GM19438 (cell line): ENCODE results near the gene AJM1.
A peak's percentile ranks its signal among the peaks of the same experiment; 100 is the strongest.

Source experiments
- ATAC-seq: cut with Tn5 transposase; IDR thresholded peaks from one replicate; pipeline ENCODE4 v1.9.1; 2021; ENCODE audit warnings: low read depth; ENCODE audit not compliant: unreplicated experiment

The AJM1 gene

DNA sequence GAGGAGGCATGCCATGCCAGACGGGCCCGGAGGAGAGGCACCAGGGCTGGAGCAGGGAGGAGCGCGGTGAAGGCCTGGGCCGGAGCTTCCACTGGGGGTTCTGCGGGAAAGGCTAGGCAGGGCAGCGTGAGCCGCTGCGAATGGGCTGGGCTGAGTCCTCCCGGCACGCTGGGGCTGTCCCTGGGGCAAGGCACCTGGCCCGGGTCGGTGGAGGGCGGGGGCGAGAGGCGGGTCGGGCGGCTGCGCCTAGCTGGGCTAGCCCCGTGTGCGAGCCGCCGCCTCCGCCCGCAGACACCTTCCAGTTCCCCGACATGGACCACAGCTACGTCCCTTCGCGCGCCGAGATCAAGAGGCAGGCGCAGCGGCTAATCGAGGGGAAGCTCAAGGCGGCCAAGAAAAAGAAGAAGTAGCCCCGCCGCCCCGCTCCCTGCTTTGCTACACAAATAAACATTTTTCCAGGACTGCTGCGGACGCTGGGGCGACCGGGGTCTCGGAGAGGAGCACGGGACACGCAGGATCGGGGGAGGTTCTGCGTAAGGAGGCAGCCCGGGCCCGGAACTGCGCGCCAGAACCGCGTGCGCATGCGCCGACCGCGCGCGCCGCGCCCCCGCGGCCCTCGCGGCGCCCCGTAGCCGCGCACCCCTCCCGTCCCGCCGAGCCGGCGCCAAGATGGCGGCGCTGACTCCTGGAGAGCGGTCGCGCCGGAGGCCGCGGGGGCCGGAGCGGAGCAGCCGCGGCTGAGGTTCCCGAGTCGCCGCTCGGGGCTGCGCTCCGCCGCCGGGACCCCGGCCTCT is 34.8 kb upstream of the AJM1 start, which contains the start of gene RABL6:
TSS of gene RABL6 (plus strand) at position 668 of the 794 bp plus-strand sequence. CDS start 249 bp downstream, outside the sequence.
- peak; percentile 74 for ATAC-seq

DNA sequence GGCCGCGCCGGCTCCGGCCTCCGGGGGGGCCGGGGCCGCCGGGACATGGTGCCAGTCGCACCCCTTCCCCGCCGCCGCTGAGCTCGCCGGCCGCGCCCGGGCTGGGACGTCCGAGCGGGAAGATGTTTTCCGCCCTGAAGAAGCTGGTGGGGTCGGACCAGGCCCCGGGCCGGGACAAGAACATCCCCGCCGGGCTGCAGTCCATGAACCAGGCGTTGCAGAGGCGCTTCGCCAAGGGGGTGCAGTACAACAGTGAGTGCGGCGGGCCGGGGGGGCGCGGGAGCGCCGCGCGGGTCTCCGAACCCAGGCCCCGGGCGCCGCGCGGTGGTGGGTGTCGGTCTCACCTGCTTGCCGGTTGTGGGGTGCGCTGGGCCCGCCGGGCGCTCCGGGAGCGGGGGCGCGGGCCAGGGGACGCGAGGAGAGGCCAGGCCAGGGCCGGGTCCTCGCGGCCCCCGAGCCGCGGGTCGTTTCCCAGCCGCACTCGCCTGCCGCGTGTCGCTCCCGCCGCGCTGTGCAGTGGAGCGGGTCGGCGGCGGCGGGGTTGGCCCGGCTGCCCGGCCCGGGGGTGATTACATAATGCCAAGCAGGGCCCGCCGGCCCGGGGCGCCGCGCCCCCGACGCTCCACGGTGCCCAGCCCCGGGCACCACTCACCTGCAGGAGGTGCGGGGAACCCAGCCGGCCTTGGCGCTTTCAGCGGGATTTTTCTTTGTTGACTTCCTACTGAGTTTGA is 34.0 kb upstream of the AJM1 start:
- peak; percentile 30 for ATAC-seq

GRCh38 chr9:136808806-136809158 is 33.5 kb upstream of the AJM1 start:
- ATAC-seq = no peak

DNA sequence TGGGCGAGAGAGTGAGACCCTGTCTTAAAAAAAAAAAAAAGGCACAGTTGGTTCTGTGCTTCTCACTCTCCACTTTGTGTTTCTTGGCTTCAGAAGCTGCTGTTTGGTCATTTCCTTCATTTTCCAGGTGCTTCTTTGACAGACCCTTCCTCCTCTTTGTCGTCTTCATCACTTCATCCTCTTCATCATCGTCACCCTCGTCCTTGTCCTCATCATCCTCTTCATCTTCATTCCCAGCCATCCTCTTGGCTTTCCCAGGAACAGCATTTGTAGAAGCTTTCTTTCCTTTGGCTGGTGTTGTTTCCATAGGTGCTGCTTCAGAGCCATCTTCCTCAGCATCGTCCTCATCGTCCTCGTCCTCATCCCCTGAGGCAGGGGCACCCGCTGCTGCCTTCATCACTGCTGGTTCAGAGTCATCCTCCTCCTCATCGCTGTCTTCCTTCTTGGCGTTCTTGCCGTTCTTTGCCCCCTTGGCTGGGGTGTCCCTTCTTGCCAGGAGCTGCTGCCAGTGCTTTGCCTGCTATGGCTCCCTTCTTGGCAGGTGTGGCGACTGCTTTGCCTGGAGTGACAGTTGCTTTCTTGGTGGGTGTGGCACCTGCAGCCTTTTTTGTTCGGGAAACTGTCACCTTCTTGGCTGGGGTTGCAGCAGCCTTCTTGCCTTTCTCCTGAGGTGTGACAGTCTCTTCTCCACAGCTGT is 27.4 kb upstream of the AJM1 start:
- no peak for ATAC-seq

- no peak for ATAC-seq
These were observed 26.9 kb upstream of the AJM1 start for GRCh38 chr9:136815422-136815782.

- ATAC-seq = no peak
These were observed 21.1 kb upstream of the AJM1 start for GRCh38 chr9:136820971-136821825.

DNA sequence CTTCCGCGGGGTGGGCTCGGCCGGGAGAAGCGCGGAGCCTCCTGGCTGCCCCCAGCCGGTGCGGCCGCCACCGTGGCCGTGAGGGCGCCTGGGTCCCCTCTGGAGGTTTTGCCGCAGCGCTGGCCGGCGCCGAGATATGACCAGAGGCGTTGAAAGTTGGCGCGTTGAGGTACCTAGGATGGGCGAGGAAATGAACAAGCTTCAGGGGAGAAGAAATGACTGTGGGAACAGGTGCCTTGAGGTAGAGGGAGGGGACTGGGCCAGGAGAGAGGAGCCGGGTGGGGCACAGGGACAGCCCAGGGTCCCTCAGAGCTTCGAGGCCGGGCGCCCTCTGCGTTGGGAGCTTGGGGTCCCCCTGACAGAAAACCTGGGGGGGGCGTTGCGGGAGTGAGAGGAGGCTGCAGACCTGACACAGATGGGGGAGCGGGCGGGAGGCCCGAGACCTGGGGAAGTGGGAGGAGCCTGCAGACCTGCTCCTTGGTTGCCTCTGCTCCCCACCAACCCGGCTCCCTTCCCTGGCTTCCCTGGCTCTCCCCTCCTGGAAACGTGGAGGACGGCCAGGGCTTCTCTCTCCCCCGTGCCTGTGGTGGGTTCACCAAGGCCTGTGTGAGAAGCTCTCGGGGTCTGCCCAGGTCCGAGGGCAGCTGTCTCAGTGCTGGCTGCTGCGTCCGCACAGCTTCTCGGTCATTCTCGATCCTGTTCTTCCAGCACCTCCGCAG is 20.3 kb upstream of the AJM1 start:
- ATAC-seq = no peak

DNA sequence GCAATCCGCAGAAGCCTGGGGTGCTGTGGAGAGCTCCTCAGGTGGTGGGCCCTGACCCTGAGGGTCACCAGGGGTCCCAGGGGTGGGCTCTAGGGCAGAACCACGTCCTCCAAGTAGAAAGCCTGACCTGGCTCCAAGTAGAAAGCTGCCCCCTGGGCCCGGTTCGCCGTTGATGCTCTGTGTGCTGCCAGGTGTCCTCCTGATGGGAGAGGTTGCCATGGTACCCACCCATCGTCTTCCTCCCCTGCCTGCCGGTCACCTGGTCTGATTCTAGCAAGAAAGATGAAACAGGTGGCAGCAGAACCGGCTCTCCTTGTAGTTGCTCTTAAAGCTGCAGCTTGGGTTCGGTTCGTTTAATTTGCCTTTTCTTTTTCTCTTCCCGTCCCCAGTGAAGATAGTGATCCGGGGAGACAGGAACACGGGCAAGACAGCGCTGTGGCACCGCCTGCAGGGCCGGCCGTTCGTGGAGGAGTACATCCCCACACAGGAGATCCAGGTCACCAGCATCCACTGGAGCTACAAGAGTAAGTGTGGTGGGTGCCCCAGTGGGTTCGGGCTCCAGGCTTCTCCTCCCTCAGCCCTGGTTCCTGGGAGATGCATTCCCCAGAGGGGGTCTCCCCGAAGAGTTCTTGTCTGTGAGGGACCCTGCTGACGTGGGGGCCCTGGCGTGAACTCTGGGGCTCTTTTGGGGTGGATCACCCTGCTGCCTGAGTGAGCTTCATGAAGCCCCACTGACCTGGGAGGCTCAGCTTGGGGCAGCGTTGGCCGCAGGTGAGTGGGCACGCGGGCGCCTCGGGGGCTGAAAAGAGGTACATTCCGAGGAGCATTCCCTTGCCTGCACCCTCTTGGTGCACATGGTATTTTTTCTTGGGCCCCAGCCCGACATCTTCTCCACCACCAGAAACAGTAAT is 18.9 kb upstream of the AJM1 start:
- no peak for ATAC-seq

DNA sequence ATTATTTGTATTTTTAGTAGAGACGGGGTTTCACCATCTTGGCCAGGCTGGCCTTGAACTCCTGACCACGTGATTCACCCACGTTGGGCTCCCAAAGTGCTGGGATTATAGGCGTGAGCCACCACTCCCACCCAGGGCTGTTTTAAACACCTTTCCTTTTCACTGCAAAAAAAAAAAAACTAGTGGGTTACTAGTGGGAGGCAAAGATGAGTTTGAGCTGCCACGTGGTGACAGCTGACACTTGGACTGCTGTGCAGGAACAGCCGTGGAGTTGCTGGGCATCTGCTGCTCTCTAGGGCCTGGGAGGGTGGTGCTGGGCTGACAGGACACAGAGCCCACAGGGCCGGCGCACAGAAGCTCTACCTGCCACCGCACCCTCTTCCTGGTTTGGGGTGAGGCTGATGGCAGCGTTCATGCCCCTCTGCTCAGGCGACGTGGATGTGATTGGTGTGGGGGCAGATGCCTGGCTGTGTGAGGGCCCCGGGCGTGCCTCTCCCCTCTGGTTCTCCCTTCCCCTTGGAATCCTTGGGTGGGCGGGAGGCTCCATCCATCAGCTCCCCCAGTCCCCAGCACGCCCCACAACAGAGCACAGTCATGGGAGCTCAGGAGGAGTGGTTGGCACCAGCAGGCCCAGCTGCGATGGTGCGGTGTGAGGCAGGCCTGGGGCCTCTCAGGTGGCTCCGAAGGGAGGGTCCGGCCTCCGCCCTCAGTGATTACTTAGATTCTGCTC is 17.6 kb upstream of the AJM1 start:
- ATAC-seq = no peak

- no peak for ATAC-seq
These were observed 16.7 kb upstream of the AJM1 start for GRCh38 chr9:136825295-136826187.

DNA sequence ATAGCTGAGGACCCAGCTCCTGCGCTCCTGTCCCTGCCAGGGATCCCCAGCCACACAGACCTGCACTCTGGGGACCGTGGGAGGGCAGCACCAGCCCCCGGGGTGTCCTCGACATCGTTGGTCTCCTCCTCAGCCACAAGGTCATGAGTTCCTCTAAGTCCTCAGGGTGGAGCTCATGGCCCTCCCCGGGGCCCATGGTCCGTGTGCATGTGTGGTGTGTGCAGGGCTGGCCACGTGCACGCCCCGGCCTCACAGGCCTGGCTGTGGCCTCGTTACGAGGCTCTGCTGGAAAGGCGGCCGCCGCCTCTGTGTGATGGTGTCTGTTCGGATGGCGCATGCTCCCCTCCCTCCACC is 16.1 kb upstream of the AJM1 start:
- ATAC-seq = no peak

- ATAC-seq = no peak
These were observed 15.3 kb upstream of the AJM1 start for GRCh38 chr9:136826703-136827582.

- ATAC-seq = no peak
These were observed 14.3 kb upstream of the AJM1 start for GRCh38 chr9:136827794-136828473.

DNA sequence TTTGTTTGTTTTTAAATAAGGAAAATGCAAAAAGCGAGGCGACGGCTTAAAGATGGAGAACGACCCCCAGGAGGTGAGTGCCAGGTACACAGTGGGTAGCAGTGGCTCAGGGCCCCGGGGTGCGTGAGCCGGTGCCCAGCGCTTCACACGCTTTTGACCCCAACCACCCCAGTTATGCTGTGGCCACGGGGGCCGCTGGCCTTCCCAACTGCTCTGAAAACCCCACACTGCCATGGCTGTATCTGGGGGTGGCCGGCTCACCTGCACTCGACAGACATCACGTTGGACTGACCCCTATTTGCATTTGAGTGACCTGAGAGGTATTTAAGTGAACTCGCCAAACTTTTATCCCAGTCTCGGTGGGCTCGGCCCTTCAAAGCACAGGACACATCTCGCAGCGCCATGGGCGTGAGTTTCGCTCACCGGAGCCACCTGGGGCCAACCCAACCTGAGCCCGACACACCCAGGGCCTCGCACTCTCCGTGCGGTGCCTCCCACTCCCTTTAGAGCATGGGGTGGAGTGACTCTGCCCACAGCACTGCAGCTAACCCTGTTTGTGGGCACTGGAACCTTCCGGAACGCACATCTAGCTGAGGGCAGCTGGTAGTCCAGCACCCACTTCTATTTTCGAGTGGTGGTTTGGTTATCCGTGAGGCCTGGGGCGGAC is 13.7 kb upstream of the AJM1 start:
- no peak for ATAC-seq

DNA sequence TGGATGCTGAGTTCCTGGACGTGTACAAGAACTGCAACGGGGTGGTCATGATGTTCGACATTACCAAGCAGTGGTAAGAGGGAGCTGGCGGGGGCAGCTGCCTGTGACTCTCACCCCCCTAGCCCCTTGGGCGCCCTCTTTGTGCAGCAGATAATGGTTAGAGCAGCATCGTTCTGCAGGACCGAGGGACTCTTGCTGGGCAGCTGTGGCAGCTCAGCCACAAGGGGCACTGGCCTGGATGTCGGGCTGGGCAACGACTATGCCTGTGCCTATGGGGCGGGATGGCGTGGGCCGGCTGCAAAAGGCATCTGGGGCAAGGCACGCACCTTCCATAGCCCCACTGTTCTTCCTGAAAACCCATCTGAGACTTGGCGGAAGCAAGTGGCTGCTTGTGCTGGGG is 12.9 kb upstream of the AJM1 start:
- ATAC-seq = no peak
